Chondrocyte (in vitro differentiated cells): ENCODE results near the gene CSTF2T. TPM values are rescaled to one million over a fixed set of nuclear protein-coding genes. Genes with fewer than 3 reads are reported as not detected.
A peak's percentile ranks its signal among the peaks of the same experiment; 100 is the strongest.
"Not testable (repeated sequence)": the region's sequence is repeated elsewhere in the genome, so short reads cannot be mapped to it uniquely, and the experiment has no call there.

ENCODE experiments used
- DNase-seq: peaks from one replicate; pipeline ENCODE4 v3.0.0; 2021; ENCODE audit warnings: mixed read lengths, low spot score
- H3K27ac Mint-ChIP-seq: one replicate; pipeline ENCODE4 v1.8.0; 2021; ENCODE audit warnings: mild to moderate bottlenecking, moderate library complexity, mixed read lengths; ENCODE audit not compliant: unreplicated experiment
- H3K27me3 Mint-ChIP-seq: 2 replicates; pipeline ENCODE4 v1.8.0; 2021; ENCODE audit warnings: low read depth, mixed read lengths
- H3K36me3 Mint-ChIP-seq: 2 replicates; pipeline ENCODE4 v1.8.0; 2021; ENCODE audit warnings: low read depth, mixed read lengths
- H3K4me1 Mint-ChIP-seq: 2 replicates; pipeline ENCODE4 v1.8.0; 2021; ENCODE audit warnings: low read depth, mild to moderate bottlenecking, mixed read lengths
- H3K4me3 Mint-ChIP-seq: one replicate; pipeline ENCODE4 v1.8.0; 2021; ENCODE audit warnings: mild to moderate bottlenecking, moderate library complexity, mixed read lengths; ENCODE audit not compliant: unreplicated experiment
- H3K9me3 Mint-ChIP-seq: 2 replicates; pipeline ENCODE4 v1.8.0; 2021; ENCODE audit warnings: low read depth, mixed read lengths
- total RNA-seq: library from RNA; stranded (reverse); gene quantifications from 3 replicates; pipeline ENCODE4 v1.2.1, GENCODE V29; 2021
- TF ChIP-seq, protein P1 (sequence below): fragments of 200-600 bp; sonication (generic); IDR thresholded peaks from 2 replicates; pipeline ENCODE4 v1.5.0; 2021; ENCODE audit warnings: antibody characterized with exemption, mild to moderate bottlenecking, moderate library complexity

CSTF2T gene
- total RNA-seq, 1 donor from 2014 or later = 16.0 TPM

DNA sequence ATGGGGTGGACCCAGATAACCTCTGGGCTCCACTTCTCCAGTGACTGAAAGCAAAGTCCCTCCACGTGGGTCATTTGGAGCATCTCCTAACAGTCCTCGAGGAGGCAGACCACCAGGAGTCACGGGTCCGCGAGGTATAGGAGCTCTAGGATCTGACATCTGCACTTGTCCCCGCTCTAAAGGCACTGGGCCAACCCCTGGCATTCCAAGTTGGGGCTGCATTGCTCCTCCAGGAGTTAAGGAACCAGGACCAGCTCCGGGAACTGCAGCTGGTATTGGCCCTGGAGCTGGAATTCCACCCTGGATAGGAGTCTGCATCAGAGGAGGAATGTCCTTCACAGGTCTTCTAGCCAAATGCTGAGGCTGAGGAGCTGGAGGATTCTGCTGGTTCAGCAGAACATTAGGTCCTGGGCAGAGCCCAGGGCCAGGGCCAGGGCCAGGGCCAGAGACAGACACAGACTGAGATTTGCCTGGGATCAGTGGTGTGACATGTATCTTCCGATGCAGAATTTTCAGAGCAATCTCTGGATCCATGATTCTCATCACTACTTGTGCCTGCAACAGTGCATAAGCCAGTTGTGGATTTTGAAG lies 827 bp downstream of the CSTF2T start:
- H3K27ac Mint-ChIP-seq = peak overlapping the region; percentile 100
- peaks cover 36% of the 10 kb centered on the region for H3K4me1 Mint-ChIP-seq
- H3K4me3 Mint-ChIP-seq = peak overlapping the region; percentile 99
- no peaks in the 10 kb centered on the region for H3K9me3 Mint-ChIP-seq
- TF ChIP-seq, protein P1, sequence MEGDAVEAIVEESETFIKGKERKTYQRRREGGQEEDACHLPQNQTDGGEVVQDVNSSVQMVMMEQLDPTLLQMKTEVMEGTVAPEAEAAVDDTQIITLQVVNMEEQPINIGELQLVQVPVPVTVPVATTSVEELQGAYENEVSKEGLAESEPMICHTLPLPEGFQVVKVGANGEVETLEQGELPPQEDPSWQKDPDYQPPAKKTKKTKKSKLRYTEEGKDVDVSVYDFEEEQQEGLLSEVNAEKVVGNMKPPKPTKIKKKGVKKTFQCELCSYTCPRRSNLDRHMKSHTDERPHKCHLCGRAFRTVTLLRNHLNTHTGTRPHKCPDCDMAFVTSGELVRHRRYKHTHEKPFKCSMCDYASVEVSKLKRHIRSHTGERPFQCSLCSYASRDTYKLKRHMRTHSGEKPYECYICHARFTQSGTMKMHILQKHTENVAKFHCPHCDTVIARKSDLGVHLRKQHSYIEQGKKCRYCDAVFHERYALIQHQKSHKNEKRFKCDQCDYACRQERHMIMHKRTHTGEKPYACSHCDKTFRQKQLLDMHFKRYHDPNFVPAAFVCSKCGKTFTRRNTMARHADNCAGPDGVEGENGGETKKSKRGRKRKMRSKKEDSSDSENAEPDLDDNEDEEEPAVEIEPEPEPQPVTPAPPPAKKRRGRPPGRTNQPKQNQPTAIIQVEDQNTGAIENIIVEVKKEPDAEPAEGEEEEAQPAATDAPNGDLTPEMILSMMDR = no peak
- no peaks in the 10 kb centered on the region for H3K27me3 Mint-ChIP-seq
- DNase-seq = no peak
- H3K36me3 Mint-ChIP-seq = peaks cover 12% of the 10 kb centered on the region

DNA sequence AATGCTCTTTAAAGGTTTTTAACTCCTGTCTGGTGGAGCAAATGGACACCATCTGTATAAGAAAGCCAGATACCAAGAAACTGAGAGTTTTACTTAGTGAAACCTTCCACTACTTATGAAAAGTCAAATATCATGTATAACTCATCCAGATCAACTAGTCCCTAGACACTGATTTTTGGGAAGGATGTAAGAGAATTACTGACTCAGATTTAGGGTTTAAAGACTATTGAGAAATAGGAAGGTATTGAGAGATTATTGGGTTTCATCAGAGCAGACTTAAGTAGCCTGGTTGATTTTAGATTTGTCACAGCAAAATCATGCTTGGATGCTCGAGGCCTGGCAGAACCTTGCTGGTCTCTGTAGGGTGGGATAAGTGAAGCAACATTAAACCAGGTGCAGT lies 3.1 kb downstream of the CSTF2T start:
- TF ChIP-seq, protein P1 = no peak
- H3K4me3 Mint-ChIP-seq = no peak overlapping the region
- no peaks in the 10 kb centered on the region for H3K9me3 Mint-ChIP-seq
- H3K27me3 Mint-ChIP-seq = no peaks in the 10 kb centered on the region
- H3K27ac Mint-ChIP-seq = no peak overlapping the region
- H3K36me3 Mint-ChIP-seq = peaks cover 12% of the 10 kb centered on the region
- peaks cover 36% of the 10 kb centered on the region for H3K4me1 Mint-ChIP-seq
- no peak for DNase-seq

DNA sequence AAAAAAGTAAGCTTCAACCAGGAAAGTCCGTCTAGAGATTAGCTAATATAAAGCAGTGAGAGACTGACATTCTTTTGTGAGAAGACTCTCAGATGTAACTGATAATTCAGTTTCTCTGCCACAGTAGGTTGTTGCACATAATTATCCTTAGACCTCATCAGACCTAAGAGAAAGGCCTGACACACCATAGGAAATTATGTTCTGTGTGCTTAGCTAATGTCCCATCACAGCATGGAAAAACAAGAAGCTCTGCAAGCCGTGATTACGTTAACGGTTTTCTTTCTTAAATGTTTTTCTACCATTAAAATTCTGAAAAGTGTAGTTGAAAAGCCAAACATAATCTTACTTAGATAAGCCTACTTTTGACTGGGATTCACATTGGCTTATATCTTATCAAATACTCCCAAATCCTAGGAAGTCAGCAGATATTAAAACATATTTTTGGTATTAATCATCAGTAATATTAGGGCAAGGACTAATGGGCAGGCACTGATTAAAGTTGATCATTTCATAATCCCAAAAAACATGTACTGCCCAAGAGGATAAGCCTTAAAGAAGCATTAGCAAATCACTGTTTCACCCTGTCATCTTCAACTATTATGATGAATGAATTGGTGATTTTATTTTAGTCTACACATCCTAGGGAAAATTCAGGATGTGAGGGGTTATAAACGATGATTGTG lies 5.2 kb downstream of the CSTF2T start:
- TF ChIP-seq, protein P1 = no peak
- H3K27ac Mint-ChIP-seq = no peak overlapping the region
- DNase-seq = no peak
- H3K36me3 Mint-ChIP-seq = peaks cover 11% of the 10 kb centered on the region
- peaks cover 28% of the 10 kb centered on the region for H3K4me1 Mint-ChIP-seq
- no peak overlapping the region for H3K4me3 Mint-ChIP-seq
- H3K9me3 Mint-ChIP-seq = peaks cover 6% of the 10 kb centered on the region
- H3K27me3 Mint-ChIP-seq = no peaks in the 10 kb centered on the region

DNA sequence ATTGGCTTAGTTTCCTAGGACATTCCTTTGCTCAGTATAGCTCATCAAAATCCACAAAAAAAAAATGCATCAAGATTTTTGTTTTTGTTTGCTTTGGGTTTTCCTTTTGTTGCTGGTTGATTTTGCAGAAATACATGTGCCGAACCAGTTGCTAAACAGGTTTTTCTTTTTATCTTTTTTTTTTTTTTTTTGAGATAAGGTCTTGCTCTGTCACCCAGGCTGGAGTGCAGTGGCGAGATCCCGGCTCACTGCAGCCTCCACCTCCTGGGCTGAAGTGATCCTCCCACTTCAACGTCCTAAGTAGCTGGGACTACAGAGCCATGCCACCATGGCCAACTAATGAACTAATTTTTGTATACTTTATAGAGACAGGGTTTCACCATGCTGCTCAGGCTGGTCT lies 8.3 kb downstream of the CSTF2T start:
- TF ChIP-seq, protein P1 = no peak
- Mint-ChIP-seq H3K9me3 (peaks cover 6% of the 10 kb centered on the region), H3K4me3 (no peak overlapping the region), H3K27me3 (no peaks in the 10 kb centered on the region), H3K27ac (no peak overlapping the region), H3K36me3 (peaks cover 2% of the 10 kb centered on the region), H3K4me1 (peaks cover 4% of the 10 kb centered on the region)
- no peak for DNase-seq

DNA sequence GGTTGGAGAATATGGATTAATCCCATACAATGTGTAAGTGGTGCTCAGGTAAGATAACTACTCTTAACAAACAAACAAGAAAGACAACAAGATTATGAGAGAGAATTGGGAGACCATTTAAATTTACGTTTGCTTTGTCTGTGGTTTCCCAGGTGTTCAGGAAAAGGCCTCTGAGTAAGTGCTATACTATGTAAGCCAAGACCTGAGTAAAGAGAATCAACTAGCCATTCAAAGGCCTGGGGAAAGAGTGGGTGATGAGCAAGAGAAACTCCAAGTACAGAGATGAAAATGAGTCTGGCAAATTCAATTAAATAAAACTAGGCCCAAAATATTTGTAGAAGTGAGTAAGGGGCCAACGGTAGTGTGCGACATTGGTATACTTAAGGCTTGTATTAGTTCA lies 9.9 kb downstream of the CSTF2T start:
- no peak for DNase-seq
- peaks cover 6% of the 10 kb centered on the region for H3K9me3 Mint-ChIP-seq
- H3K36me3 Mint-ChIP-seq = peaks cover 2% of the 10 kb centered on the region
- H3K27me3 Mint-ChIP-seq = no peaks in the 10 kb centered on the region
- no peak overlapping the region for H3K27ac Mint-ChIP-seq
- no peak overlapping the region for H3K4me3 Mint-ChIP-seq
- TF ChIP-seq, protein P1 = no peak
- H3K4me1 Mint-ChIP-seq = no peaks in the 10 kb centered on the region

DNA sequence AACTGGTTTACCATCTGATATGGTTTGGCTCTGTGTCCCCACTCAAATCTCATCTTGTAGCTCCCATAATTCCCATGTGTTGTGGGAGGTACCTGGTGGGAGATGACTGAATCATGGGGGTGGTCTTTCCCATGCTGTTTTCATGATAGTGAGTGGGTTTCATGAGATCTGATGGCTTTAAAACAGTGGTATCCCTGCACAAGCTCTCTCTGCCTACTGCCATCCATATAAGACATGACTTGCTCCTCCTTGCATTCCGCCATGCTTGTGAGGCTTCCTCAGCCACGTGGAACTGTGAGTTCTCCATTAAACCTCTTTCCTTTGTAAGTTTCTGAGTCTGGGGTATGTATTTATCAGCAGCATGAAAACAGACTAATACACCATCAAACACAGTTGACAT lies 10.6 kb downstream of the CSTF2T start:
- H3K36me3 Mint-ChIP-seq, H3K27ac Mint-ChIP-seq, DNase-seq, H3K27me3 Mint-ChIP-seq, H3K4me1 Mint-ChIP-seq, H3K4me3 Mint-ChIP-seq, H3K9me3 Mint-ChIP-seq: not testable (repeated sequence)
